HL-60 (cell line): ENCODE data around the gene EMD.

ENCODE experiments used
- DNase-seq, 2 experiments: peaks; one replicate each; pipeline ENCODE4 v3.0.0-alpha.2; 2010 to 2020; ENCODE audit warnings: low read depth in 1 of 2, low spot score in 1 of 2
- H3K27ac ChIP-seq: fragments of 250-450 bp; sonication (Bioruptor Pico); replicated peaks from 2 replicates; pipeline ENCODE4 v1.5.1; 2020; ENCODE audit warnings: mild to moderate bottlenecking, moderate library complexity
- H3K27me3 ChIP-seq: fragments of 250-450 bp; sonication (Bioruptor Pico); 2 replicates; pipeline ENCODE4 v1.5.1; 2021; ENCODE audit warnings: mild to moderate bottlenecking, moderate library complexity; ENCODE audit not compliant: insufficient read depth, poor library complexity, severe bottlenecking
- H3K4me3 ChIP-seq: replicated peaks from 2 replicates; pipeline ENCODE4 v1.5.1; 2011; ENCODE audit warnings: mild to moderate bottlenecking, control low read depth, low read length; ENCODE audit not compliant: insufficient read depth
- CTCF ChIP-seq: IDR thresholded peaks from one replicate; pipeline ENCODE4 v1.5.1; 2011; ENCODE audit warnings: low read length, control low read depth, inconsistent platforms; ENCODE audit not compliant: insufficient read depth
- GABPA ChIP-seq: IDR thresholded peaks from 2 replicates; pipeline ENCODE4 v1.6.1; 2012; ENCODE audit warnings: low read depth
- POLR2AphosphoS5 ChIP-seq: IDR thresholded peaks from 2 replicates; pipeline ENCODE4 v1.6.1; 2012; ENCODE audit warnings: low read depth
- REST ChIP-seq: IDR thresholded peaks from 2 replicates; pipeline ENCODE4 v1.6.1; 2012; ENCODE audit warnings: low read depth; ENCODE audit not compliant: insufficient replicate concordance
- SPI1 ChIP-seq: IDR thresholded peaks from 2 replicates; pipeline ENCODE4 v1.6.1; 2012; ENCODE audit warnings: low read depth, mild to moderate bottlenecking, borderline replicate concordance

Gene EMD

GRCh38 chrX:154380787-154381186 lies 1.7 kb downstream of the EMD start:
- no peak overlapping the region for H3K27ac ChIP-seq
- TF ChIP-seq POLR2AphosphoS5 (no peak), SPI1 (no peak), REST (no peak), GABPA (no peak), CTCF (no peak)
- no peak for DNase-seq
- no peaks in the 10 kb centered on the region for H3K27me3 ChIP-seq
- H3K4me3 ChIP-seq = no peak overlapping the region

GRCh38 chrX:154381271-154381670 lies 2.2 kb downstream of the EMD start:
- H3K4me3 ChIP-seq = no peak overlapping the region
- H3K27ac ChIP-seq = no peak overlapping the region
- H3K27me3 ChIP-seq = no peaks in the 10 kb centered on the region
- no peak for TF ChIP-seq REST
- no peak for TF ChIP-seq GABPA
- no peak for DNase-seq

DNA sequence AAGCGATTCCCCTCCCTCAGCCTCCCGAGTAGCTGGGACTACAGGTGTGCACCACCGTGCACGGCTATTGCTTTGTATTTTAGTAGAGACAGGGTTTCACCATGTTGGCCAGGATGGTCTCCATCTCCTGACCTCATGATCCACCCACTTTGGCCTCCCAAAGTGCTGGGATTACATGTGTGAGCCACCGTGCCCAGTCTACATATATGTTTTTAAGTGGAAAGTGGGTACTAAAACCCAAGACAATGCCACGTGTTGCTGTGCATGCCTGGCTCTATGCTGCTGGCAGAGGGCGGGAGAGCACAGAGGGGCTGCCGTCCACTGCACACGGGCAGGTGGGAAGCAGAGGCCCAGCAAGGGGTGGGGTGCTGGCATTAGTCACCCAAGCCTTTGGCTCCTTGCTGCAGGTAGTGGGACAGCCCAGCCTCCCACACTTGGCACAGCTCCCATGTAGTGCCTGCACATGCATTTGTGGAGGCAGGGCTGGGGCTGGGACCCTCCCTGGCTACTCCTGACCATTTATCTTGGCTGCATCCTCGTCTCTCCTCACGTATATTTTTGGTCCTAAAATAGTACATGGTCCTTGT lies 3.5 kb downstream of the EMD start:
- no peaks in the 10 kb centered on the region for H3K27me3 ChIP-seq
- no peak overlapping the region for H3K4me3 ChIP-seq
- no peak for DNase-seq
- TF ChIP-seq REST = no peak
- TF ChIP-seq SPI1 = no peak
- no peak for TF ChIP-seq CTCF
- TF ChIP-seq POLR2AphosphoS5 = no peak
- no peak for TF ChIP-seq GABPA
- H3K27ac ChIP-seq = no peak overlapping the region
